Fibroblast of pulmonary artery (primary cell): Measurements from ENCODE around the gene NDUFS7.

Source experiments
- DNase-seq: peaks from one replicate; pipeline ENCODE4 v3.0.0-alpha.2; 2010; ENCODE audit warnings: low read depth
- H3K4me3 ChIP-seq: replicated peaks from 2 replicates; pipeline ENCODE4 v1.5.1; 2011; ENCODE audit warnings: low read depth, mild to moderate bottlenecking, control low read depth, low read length, moderate library complexity
- CTCF ChIP-seq: IDR thresholded peaks from 2 replicates; pipeline ENCODE4 v1.5.1; 2011; ENCODE audit warnings: mild to moderate bottlenecking, control low read depth, low read length, inconsistent platforms; ENCODE audit errors: missing control alignments

NDUFS7 gene

GRCh38 chr19:1365319-1366269 is 18.1 kb upstream of the NDUFS7 start:
- TF ChIP-seq CTCF = no peak
- H3K4me3 ChIP-seq = no peak overlapping the region
- no peak for DNase-seq

- H3K4me3 ChIP-seq = no peak overlapping the region
- TF ChIP-seq CTCF = no peak
- DNase-seq = no peak
These were observed 17.4 kb upstream of the NDUFS7 start for GRCh38 chr19:1366296-1366695.

GRCh38 chr19:1366899-1367870 is 16.5 kb upstream of the NDUFS7 start:
- no peak for DNase-seq
- no peak overlapping the region for H3K4me3 ChIP-seq
- no peak for TF ChIP-seq CTCF

GRCh38 chr19:1369214-1369805 is 14.4 kb upstream of the NDUFS7 start:
- no peak overlapping the region for H3K4me3 ChIP-seq
- DNase-seq = no peak
- TF ChIP-seq CTCF = no peak

- DNase-seq = no peak
- TF ChIP-seq CTCF = no peak
- H3K4me3 ChIP-seq = no peak overlapping the region
These were observed 12.9 kb upstream of the NDUFS7 start for GRCh38 chr19:1370579-1371361.

- TF ChIP-seq CTCF = no peak
These were observed 10.6 kb upstream of the NDUFS7 start for GRCh38 chr19:1373042-1373533.

More at GRCh38 chr19:1373042-1373533, 10.6 kb upstream of the NDUFS7 start:
- no peak for DNase-seq
- no peak overlapping the region for H3K4me3 ChIP-seq
